ENCODE measurements around the gene PHLDA2.
"Not testable (repeated sequence)": the region's sequence is repeated elsewhere in the genome, so short reads cannot be mapped to it uniquely, and the experiment has no call there.

The PHLDA2 gene

DNA sequence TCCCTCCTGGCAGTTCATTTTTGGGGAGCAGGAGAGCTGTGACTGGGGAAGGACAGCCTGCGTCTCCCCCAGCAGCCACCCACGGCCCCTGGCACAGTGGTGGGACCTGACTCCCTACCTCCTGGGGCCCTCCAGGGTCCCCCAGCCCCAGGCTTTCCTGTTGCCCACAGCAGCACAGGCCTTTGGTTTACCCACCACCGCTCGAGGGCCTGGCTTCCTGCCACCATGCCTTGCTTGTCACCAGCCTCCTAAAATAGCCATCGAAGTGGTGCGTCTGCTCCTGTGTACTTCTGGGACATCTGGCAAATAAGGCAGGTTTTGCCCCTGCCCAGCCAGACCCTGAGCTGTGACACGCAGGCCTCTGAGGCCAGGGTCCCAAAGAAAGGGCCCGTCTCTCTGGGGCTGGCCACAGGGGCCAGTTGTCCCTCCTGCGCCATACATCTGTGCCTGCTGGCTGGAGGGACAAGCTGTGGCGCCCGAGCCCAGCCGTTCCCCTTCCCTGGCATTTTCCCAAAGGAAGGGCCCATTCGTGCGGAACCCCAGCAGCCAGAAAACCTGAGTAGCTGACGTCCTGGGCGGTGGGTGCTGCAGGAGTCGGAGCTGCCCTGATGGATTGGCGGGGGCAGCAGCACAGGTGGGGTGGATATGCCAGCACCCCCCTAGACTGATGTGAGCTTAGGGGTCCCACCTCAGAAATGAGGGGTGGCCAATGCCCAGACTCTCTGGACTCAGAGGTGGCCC, 14.6 kb downstream of the PHLDA2 start:
- DNase-seq = no peak

DNA sequence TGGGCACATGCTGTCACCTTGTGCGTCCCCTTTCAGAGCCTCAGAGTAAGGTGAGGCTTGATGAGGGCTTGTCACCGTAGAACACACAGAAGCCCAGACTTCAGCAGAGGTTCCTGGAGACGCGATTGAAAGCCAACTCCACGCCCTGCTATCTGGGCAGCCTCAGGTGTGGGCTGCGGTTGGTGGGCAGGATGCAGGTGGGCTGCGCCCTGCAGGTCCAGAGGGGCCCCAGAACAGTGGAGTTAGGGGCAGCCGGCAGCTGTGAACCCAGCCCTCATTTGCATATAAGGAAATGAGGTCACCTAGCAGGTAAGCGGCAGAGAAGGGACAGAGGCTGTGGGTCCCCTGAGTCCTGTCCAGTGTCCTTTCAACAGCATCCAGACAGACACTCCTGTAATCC, 15.4 kb downstream of the PHLDA2 start:
- DNase-seq = no peak

DNA sequence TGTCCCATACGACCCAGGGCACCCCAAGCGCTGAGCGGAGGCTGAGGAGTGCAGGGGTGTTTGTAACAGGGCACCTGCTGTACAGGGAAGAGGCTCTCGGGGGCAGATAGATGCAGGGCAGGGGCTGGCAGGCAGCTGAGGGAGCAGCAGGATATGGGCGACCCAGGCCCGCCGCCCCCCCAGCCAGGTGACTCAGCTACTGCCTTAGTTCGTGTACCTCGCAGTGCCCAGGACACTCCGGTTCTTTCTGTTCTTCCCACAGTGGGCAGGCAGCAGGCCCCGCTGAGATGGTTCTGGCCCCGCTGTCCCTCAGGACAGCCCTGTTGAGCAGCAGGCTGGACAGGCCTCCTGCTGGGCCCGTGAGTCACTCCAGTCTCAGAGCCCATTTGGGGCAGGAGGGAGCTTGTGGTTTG, 16.2 kb downstream of the PHLDA2 start:
- peak; percentile 65 for DNase-seq

DNA sequence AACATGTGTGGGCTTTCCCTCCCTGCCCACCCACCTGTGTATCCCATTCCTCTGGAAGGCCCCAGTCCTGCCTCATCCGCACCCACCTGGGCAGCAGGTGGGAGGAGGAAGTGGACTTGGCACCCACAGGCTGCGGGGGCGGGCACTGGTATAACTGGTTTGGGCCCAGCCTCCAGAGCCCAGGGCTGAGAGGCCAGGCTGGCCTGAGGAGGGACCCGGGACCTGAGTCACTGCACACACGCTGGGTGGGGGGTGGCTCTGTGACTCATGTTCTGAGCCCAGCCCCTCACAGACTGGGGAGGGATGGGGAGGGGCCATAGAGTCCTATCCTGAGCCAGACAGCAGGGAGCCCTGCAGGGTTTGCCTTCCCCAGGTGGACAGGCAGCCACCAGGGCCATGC, 16.7 kb downstream of the PHLDA2 start:
- peak; percentile 92 for DNase-seq

DNA sequence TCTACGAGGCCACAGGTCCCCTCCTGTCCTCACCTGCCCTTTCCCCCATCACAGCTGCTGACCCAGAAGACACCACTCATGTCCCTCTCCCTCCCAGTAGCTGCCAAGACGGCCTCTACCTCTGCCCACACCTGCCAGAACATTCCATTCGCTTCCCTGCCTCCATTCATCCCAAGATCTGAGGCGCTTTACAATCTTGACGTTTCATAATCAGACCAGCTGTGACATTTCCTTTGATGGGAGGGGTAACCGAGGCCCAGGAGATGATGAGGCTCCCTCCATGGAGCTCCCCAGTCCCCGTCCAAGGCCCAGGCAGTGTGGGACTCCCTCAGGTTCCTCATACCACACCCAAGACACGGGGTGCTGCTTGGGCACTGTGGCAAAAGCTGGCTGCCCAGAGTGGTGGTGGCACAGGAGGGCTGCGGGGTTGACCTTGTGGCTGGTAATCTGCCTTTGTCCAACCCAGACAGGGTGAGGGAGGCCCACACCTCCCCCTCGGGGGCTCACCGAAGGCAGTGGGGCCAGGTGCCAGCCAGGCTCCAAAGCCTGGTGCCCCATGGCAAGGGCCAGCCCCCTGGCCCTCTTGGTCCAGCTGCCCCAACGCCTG, 17.3 kb downstream of the PHLDA2 start:
- DNase-seq = no peak

DNA sequence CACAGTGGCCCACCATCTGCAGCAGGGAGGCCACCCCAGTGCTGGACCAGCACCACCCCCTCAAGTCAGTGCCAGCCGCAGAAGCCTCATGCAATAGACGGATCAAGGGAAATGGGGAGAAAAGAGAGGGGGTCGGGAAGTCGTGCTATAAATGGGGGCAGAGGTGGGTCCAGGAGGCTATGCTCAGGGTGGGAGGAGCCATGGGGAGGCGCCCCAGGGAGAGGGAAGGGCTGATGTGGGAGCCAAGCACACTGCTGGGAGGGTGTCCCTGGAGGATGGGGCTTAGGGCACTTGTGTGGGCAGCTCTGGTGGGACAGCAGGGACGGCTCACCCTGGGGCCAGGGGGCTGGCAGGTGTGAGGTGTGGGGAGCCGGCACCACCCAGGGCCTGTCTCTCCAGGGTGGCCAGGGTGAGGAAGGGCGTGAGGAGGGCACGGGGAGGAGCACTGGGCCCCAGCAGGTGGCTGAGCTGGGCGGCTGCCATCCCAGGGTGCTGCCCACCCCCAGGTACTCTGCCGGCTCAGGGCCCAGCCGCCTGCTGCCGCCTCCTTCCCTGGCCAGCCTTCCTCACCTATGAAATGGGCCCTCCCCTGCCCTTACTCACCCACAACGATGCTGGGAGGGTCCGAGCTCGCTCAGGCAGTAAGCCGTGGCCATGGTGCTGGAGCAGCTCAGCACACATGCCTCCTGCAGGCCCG, 18.0 kb downstream of the PHLDA2 start:
- DNase-seq = no peak

DNA sequence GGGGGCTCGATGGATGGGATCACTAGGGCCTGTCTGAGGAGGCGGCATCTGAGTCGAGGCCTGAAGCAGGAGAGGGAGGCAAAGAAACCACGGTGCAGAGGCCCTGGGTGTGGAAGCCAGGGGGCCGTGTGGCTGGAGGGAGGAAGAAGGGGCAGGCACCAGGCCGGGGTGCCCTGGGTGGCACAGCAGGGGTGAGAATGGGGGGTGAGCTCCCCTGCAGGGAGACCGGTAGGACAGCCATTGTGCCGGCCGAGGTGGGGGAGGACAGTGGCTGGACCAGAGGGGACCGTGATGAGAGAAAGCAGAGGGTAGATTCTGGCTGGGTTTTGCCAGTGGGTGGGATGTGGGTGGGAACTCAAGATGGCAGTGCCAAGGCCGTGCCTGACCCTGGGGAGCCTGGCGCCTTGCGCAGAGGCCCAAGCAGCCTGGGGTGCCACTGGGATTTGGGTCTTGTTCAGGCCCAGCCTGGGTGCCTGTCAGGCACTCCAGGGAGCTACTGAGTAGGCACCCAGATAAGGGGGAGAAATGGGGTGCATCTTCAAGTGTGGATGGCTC, 18.7 kb downstream of the PHLDA2 start:
- DNase-seq = no peak

DNA sequence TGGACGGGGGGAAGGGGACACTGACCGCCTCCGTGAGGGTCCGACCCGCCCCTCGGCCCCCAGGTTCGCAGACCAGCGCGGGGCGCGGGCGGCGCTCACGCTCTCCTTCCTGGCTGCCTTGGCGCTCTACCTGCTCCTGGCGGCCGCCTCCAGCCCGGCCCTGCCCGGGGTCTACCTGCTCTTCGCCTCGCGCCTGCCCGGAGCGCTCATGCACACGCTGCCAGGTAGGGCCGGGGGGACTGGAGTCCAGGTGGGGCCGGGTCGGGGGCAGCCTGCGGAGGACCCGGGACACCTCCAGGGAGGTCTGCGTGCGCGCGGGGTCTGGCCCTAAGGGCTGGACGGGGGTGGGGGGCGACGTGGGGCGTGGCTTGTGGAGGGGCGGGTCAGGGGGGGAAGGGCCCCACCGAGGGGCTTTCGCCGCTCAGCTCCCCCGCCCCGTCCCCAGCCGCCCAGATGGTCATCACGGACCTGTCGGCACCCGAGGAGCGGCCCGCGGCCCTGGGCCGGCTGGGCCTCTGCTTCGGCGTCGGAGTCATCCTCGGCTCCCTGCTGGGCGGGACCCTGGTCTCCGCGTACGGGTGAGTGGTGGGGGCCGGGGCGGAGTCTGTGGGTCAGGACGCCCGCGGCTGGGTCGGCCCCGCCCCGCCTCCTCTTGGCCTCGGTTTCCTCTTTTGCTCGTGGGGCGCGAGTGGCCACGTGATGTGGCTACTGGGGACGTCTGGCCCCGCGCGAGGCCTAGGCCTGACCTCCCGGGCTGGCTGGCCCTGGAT, 19.9 kb downstream of the PHLDA2 start:
- DNase-seq = no peak

DNA sequence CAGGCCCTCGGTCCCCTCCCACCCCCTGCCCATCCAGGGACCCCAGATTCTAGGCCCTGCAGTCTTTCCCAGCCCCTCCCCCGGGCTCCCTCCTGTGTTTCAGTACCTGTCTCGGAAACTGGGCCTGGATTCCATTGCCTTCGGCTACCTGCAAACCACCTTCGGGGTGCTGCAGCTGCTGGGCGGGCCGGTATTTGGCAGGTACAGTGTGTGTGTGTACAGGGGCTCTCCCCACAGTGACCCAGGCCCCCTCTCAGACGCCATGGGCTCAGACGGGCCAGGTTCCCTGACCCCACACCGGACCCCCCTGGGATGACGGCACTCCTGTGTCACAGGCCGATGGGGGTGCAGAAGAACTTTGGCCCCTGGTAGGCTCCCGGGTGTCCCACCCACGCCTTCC, 21.1 kb downstream of the PHLDA2 start:
- no peak for DNase-seq

DNA sequence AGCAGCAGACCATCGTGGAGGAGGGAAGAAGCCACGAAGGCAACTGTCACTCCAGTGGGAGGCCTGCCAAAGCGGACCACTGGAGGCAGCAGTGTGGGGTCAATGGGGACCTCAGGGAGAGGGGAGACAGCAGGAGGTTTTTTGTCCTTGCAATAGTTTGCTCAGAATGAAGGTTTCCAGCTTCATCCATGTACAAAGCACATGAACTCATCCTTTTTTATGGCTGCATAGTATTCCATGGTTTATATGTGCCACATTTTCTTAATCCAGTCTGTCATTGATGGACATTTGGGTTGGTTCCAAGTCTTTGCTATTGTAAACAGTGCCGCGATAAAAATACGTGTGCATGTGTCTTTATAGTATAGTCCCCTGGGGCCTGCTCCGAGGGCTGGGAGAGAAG, 23.9 kb downstream of the PHLDA2 start:
- not testable (repeated sequence) for DNase-seq

DNA sequence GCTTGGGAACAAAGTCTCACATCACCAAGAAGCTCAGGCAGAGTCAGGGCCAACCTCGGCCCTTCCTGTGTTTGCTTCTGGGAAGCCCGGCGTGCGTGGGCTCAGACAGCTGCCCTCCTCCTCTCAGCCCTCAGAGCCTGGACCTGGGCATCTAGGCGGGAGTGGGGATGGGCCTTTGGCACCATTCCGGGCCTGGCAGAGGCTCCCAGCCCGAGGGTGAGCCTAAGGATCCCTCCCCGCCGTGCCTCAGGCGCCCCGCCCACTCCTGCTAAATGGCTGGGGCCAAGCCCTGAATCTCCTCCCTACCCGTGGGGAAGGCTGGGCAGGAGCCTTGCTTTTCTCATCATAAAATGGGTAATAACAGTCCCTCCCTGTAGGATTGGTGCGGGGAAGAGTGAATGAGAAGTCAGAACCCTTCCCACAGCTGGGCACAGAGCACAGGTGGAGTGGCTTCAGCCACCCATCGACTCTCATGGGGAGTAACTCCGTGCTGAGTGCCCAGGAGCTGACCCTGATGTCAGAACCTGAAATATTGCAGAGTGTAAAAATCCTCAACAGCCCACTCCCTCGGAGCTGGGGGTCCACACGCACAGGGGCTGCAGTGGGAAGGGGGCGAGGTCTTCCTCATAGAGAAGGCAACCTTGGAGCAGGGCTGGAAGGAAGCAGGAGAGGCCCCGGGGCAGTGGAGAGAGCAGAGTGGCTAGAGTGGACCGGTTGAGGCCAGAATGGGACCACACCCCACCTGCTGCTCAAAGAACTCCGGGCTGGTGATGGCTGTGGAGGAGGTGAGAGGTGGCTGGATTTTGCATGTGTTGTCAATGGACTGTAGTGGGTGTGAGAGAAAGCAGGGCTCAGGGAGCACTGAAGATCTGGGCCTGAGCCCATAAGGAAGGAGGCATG, 24.8 kb downstream of the PHLDA2 start:
- no peak for DNase-seq

DNA sequence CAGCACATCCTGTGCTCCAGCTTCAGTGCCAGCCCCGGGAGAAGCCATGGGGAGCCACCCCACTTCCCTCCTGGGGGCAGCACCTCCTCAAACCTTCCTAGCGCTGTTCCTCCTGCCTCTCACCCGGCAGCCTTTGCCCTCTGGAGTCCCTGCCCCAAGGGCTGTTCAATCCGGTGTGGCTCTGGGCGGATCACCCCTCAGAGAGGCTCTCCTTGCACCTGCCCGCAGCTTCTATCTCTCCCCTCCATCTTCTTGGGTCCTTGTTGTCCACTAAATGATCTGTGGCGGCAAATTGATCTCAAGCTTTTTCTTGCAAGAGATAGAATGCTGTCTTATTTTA, 25.6 kb downstream of the PHLDA2 start:
- DNase-seq = no peak

DNA sequence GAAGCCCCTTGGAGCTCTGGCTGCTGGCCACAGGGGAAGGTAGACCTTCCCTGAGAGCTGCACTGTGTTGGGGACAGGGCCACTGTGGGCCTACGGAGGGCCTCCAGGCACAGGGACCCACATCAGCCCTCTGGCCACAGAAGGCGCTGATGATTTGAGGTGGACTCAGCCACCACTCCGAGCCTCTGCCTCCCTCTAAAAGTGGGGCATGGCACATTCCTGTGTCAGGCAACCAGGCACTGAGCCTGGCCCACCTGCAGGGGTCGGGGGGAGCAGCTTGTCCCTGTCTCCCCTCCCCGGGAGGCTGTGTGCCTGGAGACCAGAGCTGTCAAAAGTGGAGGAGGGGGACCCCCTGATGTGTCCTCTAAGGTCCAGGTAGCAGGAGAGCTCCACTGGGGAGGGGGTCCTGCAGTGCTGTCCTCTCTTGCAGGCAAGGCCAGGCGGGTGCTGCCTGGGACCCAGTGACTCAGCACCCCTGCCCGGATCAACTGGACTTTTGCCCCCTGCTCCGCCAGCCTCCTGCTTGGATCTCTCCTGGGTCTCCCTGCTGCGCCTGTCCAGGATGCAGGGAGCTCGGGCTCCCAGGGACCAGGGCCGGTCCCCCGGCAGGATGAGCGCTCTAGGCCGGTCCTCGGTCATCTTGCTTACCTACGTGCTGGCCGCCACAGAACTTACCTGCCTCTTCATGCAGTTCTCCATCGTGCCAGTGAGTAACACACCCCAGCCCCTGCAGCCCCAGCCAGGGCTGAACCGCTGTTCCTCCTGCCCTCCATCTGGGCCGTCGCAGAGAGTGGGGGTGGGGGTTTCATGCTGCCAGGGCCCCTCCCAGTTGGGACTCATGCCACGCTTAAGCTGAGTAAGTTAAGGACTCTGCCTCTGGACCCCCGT, 26.2 kb downstream of the PHLDA2 start:
- DNase-seq = no peak

DNA sequence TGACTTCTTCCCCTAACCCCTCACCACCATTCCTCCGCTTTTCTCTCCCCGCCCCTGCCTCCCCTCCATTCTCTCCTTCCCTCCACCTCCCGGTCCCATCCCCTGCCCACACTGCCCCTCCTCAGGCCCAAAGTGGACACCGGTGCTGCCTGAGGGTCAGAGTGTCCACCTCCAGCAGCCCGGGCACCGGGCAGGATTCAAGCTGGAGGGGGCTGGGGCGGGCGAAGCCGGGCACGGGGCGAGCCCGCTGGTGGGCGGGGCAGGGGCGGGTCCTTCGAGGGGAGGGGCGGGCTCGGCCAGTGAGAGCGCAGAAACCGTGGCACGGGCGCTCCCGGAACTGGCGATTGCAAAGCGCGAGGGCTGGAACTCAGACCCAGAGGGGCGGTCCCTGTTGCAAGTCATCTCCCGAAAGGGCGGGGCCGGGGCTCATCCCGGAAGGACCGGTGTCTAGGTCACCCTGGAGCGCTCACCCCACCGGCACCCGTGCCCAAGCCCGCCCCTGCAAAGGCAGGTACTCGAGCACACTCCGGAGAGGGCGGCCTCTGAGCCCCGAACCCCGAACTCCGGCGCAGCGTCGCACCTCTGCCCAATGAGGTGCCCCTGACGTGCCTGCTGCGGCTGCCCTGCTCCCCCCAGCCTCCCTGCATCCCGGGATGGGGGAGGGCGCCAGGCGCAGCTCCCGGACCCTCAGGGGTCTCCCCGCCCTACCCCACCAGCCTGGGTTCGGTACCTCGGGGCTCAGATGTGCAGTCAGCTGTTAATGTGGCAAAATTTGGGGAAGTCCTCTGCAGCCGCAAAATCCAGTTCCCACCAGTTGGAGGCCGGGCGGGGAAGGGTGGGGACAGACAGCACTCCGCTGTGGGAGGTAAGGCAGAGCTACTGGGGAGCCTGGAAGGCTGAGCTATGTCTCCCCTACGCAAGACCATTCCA, 27.1 kb downstream of the PHLDA2 start:
- DNase-seq = peak; percentile 93

DNA sequence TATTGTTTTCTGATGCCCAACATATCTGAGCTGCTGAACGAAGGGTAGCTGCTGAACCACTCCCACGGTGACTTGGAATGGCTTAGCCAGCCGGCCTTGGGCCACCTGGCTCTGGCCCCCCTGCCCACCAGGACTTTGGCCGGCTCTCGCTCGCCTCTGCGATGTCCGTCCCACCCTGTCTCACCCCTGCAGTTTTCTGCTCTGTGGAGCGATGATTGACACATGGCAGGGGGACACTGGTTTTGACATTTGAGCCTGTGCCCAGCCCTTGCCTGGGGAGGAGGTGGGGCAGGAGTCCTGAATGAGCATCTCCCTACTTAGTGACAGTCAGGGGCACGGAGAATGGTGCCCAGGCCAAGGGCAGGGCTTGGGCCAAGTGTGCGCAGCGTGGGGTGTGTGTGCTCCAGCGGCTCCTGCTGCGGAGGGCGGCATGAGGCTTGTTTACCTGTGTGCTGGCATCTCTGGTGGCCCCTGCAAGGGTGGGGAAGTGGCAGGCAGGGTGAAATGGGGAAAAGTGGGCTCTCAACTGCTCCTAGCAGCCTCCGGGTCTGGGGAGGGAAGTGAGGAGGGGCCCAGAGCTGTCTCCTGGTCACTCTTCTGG, 27.9 kb downstream of the PHLDA2 start:
- no peak for DNase-seq

DNA sequence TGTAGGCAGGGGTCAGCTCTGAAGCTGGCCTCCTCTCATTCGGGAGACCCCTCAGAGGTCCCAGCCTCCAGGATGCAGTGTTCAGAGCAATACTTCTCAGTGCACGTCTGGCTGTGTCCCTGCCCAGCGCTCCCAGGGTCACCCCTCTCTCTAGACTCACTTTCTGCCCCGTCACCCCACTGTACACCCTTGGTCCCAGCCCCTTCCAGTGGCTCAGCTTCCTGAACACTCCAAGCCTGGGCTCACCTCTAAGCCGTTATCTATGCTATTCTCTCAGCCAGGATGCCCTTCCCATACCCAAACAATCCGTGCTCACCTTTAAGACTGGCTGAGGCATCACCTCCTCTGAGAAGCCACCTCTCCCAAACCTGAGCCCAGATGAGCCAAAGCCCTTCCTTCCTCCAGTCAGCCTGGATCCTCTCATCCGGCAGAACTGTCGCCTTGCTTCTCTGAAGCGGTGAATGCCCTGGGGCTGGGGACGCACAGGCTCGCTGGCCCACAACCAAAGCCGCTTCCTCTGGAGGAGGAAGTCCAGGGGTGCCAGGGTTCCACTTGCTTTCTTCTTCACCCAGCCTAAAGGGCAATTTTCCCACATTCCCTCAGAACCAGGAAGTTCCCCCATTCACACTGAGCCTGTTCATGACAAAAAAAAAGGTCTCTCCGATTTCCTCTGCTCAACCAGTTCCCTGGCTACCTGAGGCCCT, 30.0 kb downstream of the PHLDA2 start:
- no peak for DNase-seq

DNA sequence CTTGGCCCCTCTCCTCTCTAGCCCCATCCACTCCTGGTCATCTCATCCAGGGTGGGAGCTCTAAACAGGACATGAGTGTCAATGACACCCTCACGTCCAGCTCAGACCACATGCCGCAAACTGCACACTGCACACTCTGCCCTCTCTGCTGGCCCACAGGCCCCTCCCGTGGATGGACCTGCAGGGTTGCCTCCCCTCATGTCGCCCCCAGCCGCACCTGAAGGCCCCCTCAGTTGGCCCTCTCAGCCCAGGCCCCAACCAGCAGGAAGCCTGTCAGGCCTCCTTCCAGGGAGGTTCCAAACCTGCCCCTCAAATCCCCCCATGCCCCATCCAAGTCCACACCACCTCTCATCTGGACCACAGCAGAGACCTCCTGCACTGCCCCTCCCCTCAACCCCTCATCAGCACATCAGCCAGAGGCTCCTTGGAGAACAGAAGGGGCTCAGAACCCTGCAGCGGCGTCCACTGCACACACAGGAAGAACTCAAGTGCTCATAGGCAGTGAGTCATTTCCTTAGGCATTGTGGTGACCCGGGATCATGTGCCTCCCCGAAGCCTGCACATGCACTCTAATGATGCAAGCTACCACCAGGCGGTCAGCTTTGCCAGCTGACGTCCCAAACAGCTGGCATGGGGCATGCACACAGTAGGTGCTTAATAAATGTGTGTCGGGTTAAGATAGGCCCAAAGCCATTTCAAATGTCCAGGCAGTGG, 30.7 kb downstream of the PHLDA2 start:
- DNase-seq = peak; percentile 84

DNA sequence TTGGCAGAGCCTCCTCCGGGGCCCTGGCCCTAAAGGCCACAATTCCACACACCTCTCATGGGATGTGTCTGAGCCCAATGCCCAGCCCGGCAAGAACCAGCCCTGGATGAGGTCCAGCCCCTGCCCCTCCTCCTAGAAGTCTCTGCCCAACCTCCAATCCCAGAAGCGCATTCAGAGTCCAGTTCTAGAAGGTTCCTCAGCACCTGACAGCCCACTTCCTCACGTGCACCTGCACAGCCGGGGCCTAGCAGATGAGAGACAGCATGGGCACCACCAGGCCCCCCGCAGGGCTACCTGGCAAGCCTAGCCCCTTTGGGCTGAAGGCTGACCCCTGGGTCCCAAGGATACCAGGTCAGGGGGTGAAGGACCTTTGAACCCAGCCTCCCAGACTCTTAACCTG, 32.2 kb downstream of the PHLDA2 start:
- no peak for DNase-seq
